A673 (cell line): ENCODE measurements around the gene TSPAN3. TPM values are rescaled to one million over a fixed set of nuclear protein-coding genes. Genes with fewer than 3 reads are reported as not detected.

Experiments
- BruUV-seq: library from RNA; stranded (reverse); fragments of 400-500 nt; replicated peaks from 2 replicates; lab custom pipeline; 2021; lab: Mats Ljungman, UMichigan
- CTCF ChIA-PET: fragments of 300-600 bp; sonication (Branson Sonifier 250); formaldehyde crosslinking; loops from one replicate; lab custom pipeline; 2022; ENCODE audit warnings: antibody characterized with exemption; lab: Charles Lee
- POLR2A ChIA-PET: fragments of 300-600 bp; sonication (Branson Sonifier 250); formaldehyde crosslinking; loops from one replicate; lab custom pipeline; 2022; ENCODE audit warnings: antibody characterized with exemption; ENCODE audit not compliant: low non-redundant PET; lab: Charles Lee
- DNase-seq: peaks from one replicate; pipeline ENCODE4 v3.0.0-alpha.2; 2015; ENCODE audit warnings: low spot score
- H3K27ac ChIP-seq: fragments of 200-600 bp; sonication (generic); 2 replicates; pipeline ENCODE4 v1.5.1; 2016; ENCODE audit warnings: mixed run types, low read depth, mild to moderate bottlenecking, mixed read lengths, antibody characterized with exemption, low read length; ENCODE audit not compliant: poor library complexity, severe bottlenecking
- H3K27me3 ChIP-seq: fragments of 200-600 bp; sonication (generic); replicated peaks from 2 replicates; pipeline ENCODE4 v1.6.1; 2017; ENCODE audit warnings: mixed run types, low read depth, mild to moderate bottlenecking, mixed read lengths, antibody characterized with exemption, low read length; ENCODE audit not compliant: insufficient read depth, poor library complexity
- H3K36me3 ChIP-seq: fragments of 200-600 bp; sonication (generic); 2 replicates; pipeline ENCODE4 v1.6.1; 2016; ENCODE audit warnings: mixed run types, mild to moderate bottlenecking, mixed read lengths, antibody characterized with exemption, low read length; ENCODE audit not compliant: insufficient read depth, poor library complexity, severe bottlenecking
- H3K4me1 ChIP-seq: fragments of 200-600 bp; sonication (generic); 2 replicates; pipeline ENCODE4 v1.6.1; 2017; ENCODE audit warnings: mixed run types, mild to moderate bottlenecking, mixed read lengths, antibody characterized with exemption, low read length; ENCODE audit not compliant: insufficient read depth, poor library complexity, severe bottlenecking
- H3K4me3 ChIP-seq: fragments of 200-600 bp; sonication (generic); 2 replicates; pipeline ENCODE4 v1.5.1; 2016; ENCODE audit warnings: low read depth, mixed run types, mild to moderate bottlenecking, mixed read lengths, low read length; ENCODE audit not compliant: poor library complexity, severe bottlenecking
- H3K9me3 ChIP-seq: fragments of 200-600 bp; sonication (generic); 2 replicates; pipeline ENCODE4 v1.6.1; 2016; ENCODE audit warnings: mixed run types, low read depth, mild to moderate bottlenecking, mixed read lengths, antibody characterized with exemption, low read length; ENCODE audit not compliant: poor library complexity, severe bottlenecking
- EZH2 ChIP-seq: fragments of 200-600 bp; sonication (generic); IDR thresholded peaks from 2 replicates; pipeline ENCODE4 v1.6.1; 2017; ENCODE audit warnings: borderline replicate concordance, low read depth, mild to moderate bottlenecking, mixed read lengths, antibody characterized with exemption, low read length; ENCODE audit not compliant: poor library complexity, severe bottlenecking
- intact Hi-C: fragments of 100-400 bp; cut with micrococcal nuclease; formaldehyde crosslinking; loops from one replicate; pipeline ENCODE4 v1.10.0; 2022; ENCODE audit not compliant: unreplicated experiment
- total RNA-seq: library from RNA; stranded (reverse); gene quantifications from 2 replicates; pipeline ENCODE4 v1.2.3, GENCODE V29; 2021
- TF ChIP-seq, protein P1 (sequence below): fragments of 300-800, 200-600 bp; sonication (generic); conservative IDR thresholded peaks from 2 replicates; pipeline ENCODE4 v1.5.1; 2017; ENCODE audit warnings: low read depth, mild to moderate bottlenecking, antibody characterized with exemption, low read length, moderate library complexity, mixed read lengths

The TSPAN3 gene
- total RNA-seq, 1 experiment from 2014 or later, result 224 TPM

DNA sequence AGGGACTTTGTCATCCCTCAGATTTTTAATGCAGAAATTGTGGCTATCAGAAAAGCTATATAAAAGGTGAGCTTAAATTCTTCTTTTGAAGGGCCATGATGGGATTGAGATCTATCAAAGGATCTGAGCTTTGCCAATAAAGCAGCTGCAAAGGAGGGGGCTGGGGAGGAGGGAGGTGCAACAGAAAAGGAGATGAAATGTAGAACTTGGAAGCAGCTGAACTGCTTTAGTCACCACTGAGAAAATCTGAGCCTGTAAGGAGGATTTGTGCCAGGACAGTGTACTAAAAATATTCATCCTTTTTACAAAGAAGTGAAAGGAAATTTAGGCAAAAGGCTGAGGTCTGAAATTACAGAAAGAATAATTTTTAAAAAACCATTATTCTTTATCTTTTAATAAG is 10.4 kb downstream of the TSPAN3 start:
- H3K36me3 ChIP-seq, result no peaks in the 10 kb centered on the region
- peaks cover 61% of the 10 kb centered on the region for H3K4me1 ChIP-seq
- intact Hi-C loops, result no loop called here
- no peak overlapping the region for H3K4me3 ChIP-seq
- POLR2A ChIA-PET, result no interaction called here
- H3K27me3 ChIP-seq, result no peaks in the 10 kb centered on the region
- no peak for TF ChIP-seq EZH2
- TF ChIP-seq, protein P1, sequence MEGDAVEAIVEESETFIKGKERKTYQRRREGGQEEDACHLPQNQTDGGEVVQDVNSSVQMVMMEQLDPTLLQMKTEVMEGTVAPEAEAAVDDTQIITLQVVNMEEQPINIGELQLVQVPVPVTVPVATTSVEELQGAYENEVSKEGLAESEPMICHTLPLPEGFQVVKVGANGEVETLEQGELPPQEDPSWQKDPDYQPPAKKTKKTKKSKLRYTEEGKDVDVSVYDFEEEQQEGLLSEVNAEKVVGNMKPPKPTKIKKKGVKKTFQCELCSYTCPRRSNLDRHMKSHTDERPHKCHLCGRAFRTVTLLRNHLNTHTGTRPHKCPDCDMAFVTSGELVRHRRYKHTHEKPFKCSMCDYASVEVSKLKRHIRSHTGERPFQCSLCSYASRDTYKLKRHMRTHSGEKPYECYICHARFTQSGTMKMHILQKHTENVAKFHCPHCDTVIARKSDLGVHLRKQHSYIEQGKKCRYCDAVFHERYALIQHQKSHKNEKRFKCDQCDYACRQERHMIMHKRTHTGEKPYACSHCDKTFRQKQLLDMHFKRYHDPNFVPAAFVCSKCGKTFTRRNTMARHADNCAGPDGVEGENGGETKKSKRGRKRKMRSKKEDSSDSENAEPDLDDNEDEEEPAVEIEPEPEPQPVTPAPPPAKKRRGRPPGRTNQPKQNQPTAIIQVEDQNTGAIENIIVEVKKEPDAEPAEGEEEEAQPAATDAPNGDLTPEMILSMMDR, result no peak
- no peak for DNase-seq
- H3K27ac ChIP-seq, result peak overlapping the region; percentile 38
- H3K9me3 ChIP-seq, result no peaks in the 10 kb centered on the region
- CTCF ChIA-PET, result interaction anchor here (0.6 kb wide), 1 partner anchor 1139 kb away, joined by 3 read pairs; no protein-coding TSS in a partner anchor
- BruUV-seq, result no TSS peak

DNA sequence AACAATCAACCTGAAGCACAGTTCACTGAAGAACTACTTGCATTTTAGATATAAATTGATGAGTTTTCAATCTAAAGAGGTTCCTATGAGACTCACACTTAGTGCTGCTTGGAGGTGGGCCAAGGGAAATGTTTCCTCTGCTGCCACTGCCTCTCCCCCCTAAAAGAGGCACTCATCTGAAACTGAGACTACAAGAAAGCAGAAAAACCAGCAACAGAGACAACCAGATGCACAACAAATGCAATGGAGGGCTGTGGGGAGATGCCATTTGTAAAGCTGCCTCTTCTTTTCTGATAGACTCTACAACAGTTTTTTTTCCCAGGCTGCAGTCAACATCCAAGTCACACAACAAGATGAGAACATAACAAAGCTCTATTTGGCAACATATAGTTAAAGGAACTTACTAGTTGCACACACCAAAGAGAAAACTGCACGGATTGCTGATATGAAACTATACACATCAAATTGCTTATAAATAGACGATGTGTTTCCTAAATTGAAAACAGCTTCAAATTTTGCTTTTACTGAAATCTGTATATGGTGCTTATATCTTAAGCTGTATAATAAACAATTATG is 11.0 kb downstream of the TSPAN3 start:
- Histone ChIP-seq H3K36me3 (no peaks in the 10 kb centered on the region), H3K9me3 (no peaks in the 10 kb centered on the region), H3K4me3 (no peak overlapping the region), H3K27me3 (no peaks in the 10 kb centered on the region), H3K27ac (no peak overlapping the region), H3K4me1 (peaks cover 56% of the 10 kb centered on the region)
- ChIA-PET CTCF (no interaction called here), POLR2A (no interaction called here)
- TF ChIP-seq, protein P1, result no peak
- TF ChIP-seq EZH2, result no peak
- no TSS peak for BruUV-seq
- intact Hi-C loops, result no loop called here
- DNase-seq, result no peak

DNA sequence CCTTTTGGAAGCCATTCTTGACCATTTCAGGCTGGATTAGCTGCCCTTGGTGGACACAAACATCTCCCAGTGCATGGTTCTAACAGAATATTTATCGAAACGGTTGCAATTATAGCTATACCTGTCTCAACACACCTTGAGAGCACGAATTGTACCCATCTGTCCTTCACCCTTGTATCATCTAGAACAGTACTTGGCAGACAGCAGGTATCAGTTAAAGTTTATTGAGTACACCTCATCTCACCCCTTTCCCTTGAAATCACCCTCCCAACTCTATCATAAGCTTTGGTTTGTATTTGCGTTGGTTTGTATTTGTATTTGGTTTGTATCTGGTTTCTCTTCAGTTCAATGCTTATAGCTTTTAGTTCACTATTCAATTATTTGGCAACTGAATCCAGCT is 12.4 kb downstream of the TSPAN3 start:
- CTCF ChIA-PET, result no interaction called here
- TF ChIP-seq EZH2, result no peak
- TF ChIP-seq, protein P1, result no peak
- Histone ChIP-seq H3K36me3 (peaks cover 8% of the 10 kb centered on the region), H3K27ac (no peak overlapping the region), H3K4me3 (no peak overlapping the region), H3K27me3 (no peaks in the 10 kb centered on the region), H3K4me1 (peaks cover 49% of the 10 kb centered on the region), H3K9me3 (no peaks in the 10 kb centered on the region)
- intact Hi-C loops, result no loop called here
- POLR2A ChIA-PET, result no interaction called here
- no TSS peak for BruUV-seq
- no peak for DNase-seq
